ENCODE measurements around the gene C4BPB.
"Not testable (repeated sequence)": the region's sequence is repeated elsewhere in the genome, so short reads cannot be mapped to it uniquely, and the experiment has no call there.

Gene C4BPB

DNA sequence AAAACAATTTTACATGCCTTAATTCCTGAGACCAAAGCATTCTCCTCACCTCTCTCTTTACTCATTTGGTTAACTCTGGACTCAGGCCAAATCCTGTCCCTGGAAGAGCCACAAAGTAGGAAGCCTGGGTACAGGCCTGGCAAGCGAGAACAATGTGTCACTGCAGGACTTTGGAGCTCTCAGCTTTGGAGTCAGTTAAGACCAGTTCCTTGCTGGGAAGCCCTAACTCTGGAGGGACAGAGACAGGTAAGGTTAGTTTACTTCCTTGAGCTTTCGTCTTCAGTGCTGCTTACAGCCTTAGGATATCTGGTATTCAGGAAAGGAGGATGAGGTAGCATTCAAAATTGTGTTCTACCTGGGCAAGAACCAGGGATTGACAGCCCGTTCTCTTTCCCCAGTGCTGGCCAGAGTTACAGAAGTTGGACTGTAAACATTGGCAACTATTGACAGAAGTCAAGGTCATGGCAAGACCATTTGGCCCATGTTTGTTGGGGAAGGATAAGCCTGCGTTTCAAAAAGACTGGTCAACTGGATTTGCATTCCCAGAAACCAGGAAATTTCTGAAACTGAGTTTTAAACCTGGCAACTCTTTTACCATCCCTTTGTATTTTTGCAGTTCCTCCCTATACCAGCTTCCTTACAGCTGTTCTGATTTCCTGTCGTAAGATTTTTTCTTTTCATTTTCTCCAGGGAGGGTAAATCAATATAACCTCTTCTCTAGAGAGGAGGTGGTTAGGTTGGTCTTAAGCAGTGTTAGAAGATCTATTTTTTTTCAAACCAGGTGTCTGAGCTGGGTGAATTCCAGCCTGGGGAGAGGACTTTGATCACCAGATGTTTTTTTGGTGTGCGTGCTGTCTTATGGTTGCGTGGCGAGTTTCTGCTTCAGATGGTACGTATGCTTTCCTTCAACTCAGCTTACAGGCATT, at the start of gene C4BPB:
TSS of gene C4BPB (plus strand) at position 160 of the 926 bp plus-strand sequence. CDS start at position 832, 672 bp downstream.
- TF ChIP-seq JUND (IDR thresholded peaks at IDR 0.05; ENCODE audit: low read depth): no peak
- peak in 1 of 2 experiments; percentile 76 for DNase-seq (ENCODE audit: low read depth in 1 of 2, low spot score in 1 of 2)
- in situ Hi-C loops (cut with HindIII; ENCODE audit: low pct_unique_long_range_greater_than_20kb, low sequenced_read_pairs): no loop called here

GRCh38 chr1:207039380-207040180, 49.1 kb upstream of the C4BPB start:
- DNase-seq (ENCODE audit: low read depth in 1 of 2, low spot score in 1 of 2): no peak
- in situ Hi-C loops (cut with HindIII; ENCODE audit: low pct_unique_long_range_greater_than_20kb, low sequenced_read_pairs): no loop called here
- no peak for TF ChIP-seq JUND (IDR thresholded peaks at IDR 0.05; ENCODE audit: low read depth)

GRCh38 chr1:207040181-207040533, 48.5 kb upstream of the C4BPB start:
- no peak for DNase-seq (ENCODE audit: low read depth in 1 of 2, low spot score in 1 of 2)
- in situ Hi-C loops (cut with HindIII; ENCODE audit: low pct_unique_long_range_greater_than_20kb, low sequenced_read_pairs): no loop called here

DNA sequence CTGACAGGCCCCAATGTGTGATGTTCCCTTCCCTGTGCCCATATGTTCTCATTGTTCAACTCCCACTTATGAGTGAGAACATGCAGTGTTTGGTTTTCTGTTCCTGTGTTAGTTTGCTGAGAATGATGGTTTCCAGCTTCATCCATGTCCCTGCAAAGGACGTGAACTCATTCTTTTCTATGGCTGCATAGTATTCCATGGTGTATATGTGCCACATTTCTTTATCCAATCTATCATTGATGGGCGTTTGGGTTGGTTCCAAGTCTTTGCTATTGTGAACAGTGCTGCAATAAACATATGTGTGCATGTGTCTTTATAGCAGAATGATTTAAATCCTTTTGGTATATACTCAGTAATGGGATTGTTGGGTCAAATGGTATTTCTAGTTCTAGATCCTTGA, 47.3 kb upstream of the C4BPB start:
- DNase-seq (ENCODE audit: low read depth in 1 of 2, low spot score in 1 of 2); in situ Hi-C loops (cut with HindIII; ENCODE audit: low pct_unique_long_range_greater_than_20kb, low sequenced_read_pairs): not testable (repeated sequence)

More at GRCh38 chr1:207040181-207040533, 48.5 kb upstream of the C4BPB start:
- TF ChIP-seq JUND (IDR thresholded peaks at IDR 0.05; ENCODE audit: low read depth): no peak

DNA sequence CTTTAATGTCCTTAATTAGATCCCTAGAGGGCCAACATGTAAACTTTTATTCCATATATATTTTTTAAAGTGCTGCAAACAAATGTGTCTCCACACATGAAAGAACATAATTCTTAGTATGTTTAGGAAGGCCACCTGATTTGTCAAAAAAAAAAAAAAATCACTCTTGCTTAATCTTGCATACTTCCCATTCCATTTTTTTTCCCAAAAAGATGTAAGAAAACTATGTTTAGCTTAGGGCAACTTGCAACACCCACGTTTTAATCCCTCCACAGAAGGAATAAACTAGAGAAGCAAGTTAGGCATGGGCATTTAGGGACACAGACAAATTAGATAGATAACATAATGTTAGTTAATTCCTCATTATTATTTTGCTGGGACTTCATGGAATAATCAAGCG, 43.2 kb upstream of the C4BPB start:
- no peak for DNase-seq (ENCODE audit: low read depth in 1 of 2, low spot score in 1 of 2)
- no peak for TF ChIP-seq JUND (IDR thresholded peaks at IDR 0.05; ENCODE audit: low read depth)
- in situ Hi-C loops (cut with HindIII; ENCODE audit: low pct_unique_long_range_greater_than_20kb, low sequenced_read_pairs): no loop called here

DNA sequence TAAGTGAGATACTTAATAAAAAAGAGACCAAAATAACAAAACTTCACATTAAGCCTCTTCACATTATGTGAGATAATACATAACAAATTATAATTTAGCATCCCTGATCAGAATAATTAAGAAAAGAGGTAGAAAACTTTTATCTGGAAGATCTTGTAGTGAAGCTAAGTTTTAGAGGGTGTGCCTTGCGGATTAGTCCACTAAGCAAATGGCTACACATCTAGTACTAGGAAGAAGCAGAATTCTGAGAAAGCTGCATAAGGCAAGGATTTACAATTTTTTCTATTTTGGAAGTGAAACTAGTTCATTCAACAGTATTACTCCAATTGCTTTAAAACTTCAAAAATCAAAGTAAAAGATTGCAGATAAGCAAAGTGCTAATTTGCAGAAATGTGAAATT, 41.2 kb upstream of the C4BPB start:
- TF ChIP-seq JUND (IDR thresholded peaks at IDR 0.05; ENCODE audit: low read depth): no peak
- no peak for DNase-seq (ENCODE audit: low read depth in 1 of 2, low spot score in 1 of 2)
- in situ Hi-C loops (cut with HindIII; ENCODE audit: low pct_unique_long_range_greater_than_20kb, low sequenced_read_pairs): no loop called here

DNA sequence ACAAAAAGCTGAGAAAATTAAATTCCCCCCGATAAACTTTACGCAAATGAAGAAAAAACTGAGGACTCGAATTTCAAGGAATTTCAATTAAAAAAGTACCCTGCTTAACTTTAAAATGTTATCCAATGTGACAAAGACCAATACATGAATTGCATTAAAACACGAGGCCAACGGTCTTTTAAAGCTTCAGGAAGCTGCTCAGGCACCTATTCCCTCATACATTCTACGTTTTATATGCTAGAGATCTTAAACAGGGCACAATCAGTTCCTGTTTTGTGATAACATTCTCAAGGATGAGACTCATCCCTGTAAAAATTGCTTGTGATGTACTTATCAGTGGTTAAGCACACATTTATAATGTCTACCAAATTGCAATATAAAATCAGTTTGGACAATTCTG, 40.6 kb upstream of the C4BPB start:
- DNase-seq (ENCODE audit: low read depth in 1 of 2, low spot score in 1 of 2): no peak
- in situ Hi-C loops (cut with HindIII; ENCODE audit: low pct_unique_long_range_greater_than_20kb, low sequenced_read_pairs): no loop called here
- TF ChIP-seq JUND (IDR thresholded peaks at IDR 0.05; ENCODE audit: low read depth): no peak

DNA sequence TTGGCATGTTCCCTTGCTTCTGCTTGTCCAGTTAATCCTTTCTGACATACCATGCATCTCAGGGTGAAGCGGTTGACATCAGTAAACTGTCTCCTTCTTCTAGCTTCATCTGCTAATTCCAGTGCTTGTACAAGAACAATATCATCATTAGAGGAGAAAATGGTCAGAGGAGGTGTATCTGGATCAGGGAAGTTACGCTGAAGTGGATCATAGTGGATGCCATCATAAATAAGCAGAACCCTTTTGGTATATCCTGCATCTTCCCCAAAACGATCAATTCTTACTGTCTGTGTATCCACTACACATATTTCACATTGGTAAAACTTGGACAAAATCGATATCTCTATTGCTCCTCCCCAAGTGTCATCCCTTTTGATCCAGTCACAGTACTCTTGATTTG, 39.6 kb upstream of the C4BPB start:
- no peak for TF ChIP-seq JUND (IDR thresholded peaks at IDR 0.05; ENCODE audit: low read depth)
- in situ Hi-C loops (cut with HindIII; ENCODE audit: low pct_unique_long_range_greater_than_20kb, low sequenced_read_pairs): no loop called here
- DNase-seq (ENCODE audit: low read depth in 1 of 2, low spot score in 1 of 2): no peak

DNA sequence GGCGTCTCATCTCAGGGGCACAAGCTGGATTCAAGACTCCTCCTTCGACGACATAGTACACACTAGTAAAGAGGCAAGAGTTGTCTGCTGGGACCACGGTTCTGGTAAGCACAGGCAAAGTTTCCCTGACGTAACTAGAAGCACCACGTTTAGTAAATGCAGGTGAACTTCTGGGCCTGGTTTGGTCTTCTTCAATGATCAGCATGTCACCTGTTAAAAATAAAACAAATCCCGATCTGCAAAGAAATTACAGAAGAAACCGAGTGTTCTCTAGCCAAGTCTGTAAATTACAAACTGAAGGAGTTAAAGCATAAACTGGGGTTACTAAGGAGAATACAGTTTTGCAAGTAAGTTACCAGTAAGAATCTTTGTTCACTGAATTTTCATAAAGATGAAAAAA, 39.1 kb upstream of the C4BPB start:
- TF ChIP-seq JUND (IDR thresholded peaks at IDR 0.05; ENCODE audit: low read depth): no peak
- DNase-seq (ENCODE audit: low read depth in 1 of 2, low spot score in 1 of 2): no peak
- in situ Hi-C loops (cut with HindIII; ENCODE audit: low pct_unique_long_range_greater_than_20kb, low sequenced_read_pairs): no loop called here

DNA sequence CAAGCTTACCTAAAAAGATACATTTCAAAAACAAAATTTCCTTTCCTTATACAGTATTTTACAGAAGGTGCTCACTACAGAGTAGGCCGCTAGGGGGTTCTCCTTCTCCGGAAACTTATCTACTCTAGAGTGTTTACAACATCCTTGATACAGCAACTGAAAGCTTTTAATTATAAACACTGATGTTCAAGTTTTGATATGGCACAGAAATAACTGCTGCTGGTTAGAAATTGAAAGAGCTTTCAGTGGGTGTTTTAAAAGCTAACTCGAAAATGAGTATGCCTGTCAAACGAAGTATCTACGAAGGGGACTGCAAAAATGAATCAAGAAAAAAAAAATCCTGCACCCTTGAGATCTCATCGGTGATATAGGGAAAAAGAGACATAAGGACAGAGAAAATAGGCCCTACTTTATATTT, 38.7 kb upstream of the C4BPB start:
- in situ Hi-C loops (cut with HindIII; ENCODE audit: low pct_unique_long_range_greater_than_20kb, low sequenced_read_pairs): no loop called here
- DNase-seq (ENCODE audit: low read depth in 1 of 2, low spot score in 1 of 2): peak; percentile 56 to 72
- no peak for TF ChIP-seq JUND (IDR thresholded peaks at IDR 0.05; ENCODE audit: low read depth)

- peak; percentile 54 to 93 for DNase-seq (ENCODE audit: low read depth in 1 of 2, low spot score in 1 of 2)
- in situ Hi-C loops (cut with HindIII; ENCODE audit: low pct_unique_long_range_greater_than_20kb, low sequenced_read_pairs): no loop called here
- no peak for TF ChIP-seq JUND (IDR thresholded peaks at IDR 0.05; ENCODE audit: low read depth)
Measured at GRCh38 chr1:207050480-207051190, 38.0 kb upstream of the C4BPB start.

- TF ChIP-seq JUND (IDR thresholded peaks at IDR 0.05; ENCODE audit: low read depth): no peak
- in situ Hi-C loops (cut with HindIII; ENCODE audit: low pct_unique_long_range_greater_than_20kb, low sequenced_read_pairs): no loop called here
- DNase-seq (ENCODE audit: low read depth in 1 of 2, low spot score in 1 of 2): peak in 1 of 2 experiments; percentile 23
Measured at GRCh38 chr1:207051191-207051943, 37.3 kb upstream of the C4BPB start, which contains the start of gene YOD1. TSS of gene YOD1 (minus strand) at chr1:207051208. CDS start at chr1:207051030, 178 bp downstream.

All from T47D (cell line).